ENCODE measurements around the gene CHST8. TPM values are rescaled to one million over a fixed set of nuclear protein-coding genes. Genes with fewer than 3 reads are reported as not detected.

CHST8 gene
- total and polyA plus RNA-seq, 4 donors = 0.36 to 1.4 (median 0.96) TPM; not detected in 1

DNA sequence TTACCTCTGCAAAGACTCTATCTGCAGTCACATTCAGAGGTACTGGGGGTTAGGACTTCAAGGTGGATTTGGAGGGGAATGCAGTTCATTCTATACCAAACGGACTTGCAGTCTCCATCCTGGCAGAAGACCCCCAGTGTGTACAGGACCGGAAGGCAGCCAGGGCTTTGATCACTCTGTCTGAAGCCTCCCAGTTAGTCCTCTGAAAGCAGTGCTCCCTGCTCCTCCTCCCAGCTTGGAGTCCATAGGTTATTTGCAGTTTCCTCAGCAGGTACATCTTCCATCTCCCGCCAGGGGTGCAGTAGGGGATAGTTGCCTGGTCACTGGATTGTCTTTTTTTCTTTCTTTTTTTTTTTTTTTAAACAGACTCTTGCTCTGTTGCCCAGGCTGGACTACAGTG lies 96.1 kb downstream of the CHST8 start:
- H3K36me3 ChIP-seq (ENCODE audit: control insufficient read depth in 1 of 2, insufficient read depth in 2 of 2, low read length in 1 of 2) = no peaks in the 10 kb centered on the region
- H3K9me3 ChIP-seq (ENCODE audit: control insufficient read depth, low read length) = peaks cover 7% of the 10 kb centered on the region
- no peak for DNase-seq
- WGBS, 2 donors = 83 to 85% methylated on average over 3 of the region's 3 CpGs
- H3K4me3 ChIP-seq (ENCODE audit: low read length in 2 of 2) = no peak overlapping the region
- H3K27ac ChIP-seq (ENCODE audit: low read depth in 1 of 2, low read length in 2 of 2) = no peak overlapping the region
- no peaks in the 10 kb centered on the region for H3K4me1 ChIP-seq (ENCODE audit: control insufficient read depth in 1 of 2, insufficient read depth in 2 of 2, low read length in 2 of 2)
- no peak for ATAC-seq (ENCODE audit: low FRiP score)
- intact Hi-C loops (cut with DNase I) = no loop called here
- no peaks in the 10 kb centered on the region for H3K27me3 ChIP-seq (ENCODE audit: control insufficient read depth in 1 of 2, insufficient read depth in 2 of 2, low read length in 1 of 2)

DNA sequence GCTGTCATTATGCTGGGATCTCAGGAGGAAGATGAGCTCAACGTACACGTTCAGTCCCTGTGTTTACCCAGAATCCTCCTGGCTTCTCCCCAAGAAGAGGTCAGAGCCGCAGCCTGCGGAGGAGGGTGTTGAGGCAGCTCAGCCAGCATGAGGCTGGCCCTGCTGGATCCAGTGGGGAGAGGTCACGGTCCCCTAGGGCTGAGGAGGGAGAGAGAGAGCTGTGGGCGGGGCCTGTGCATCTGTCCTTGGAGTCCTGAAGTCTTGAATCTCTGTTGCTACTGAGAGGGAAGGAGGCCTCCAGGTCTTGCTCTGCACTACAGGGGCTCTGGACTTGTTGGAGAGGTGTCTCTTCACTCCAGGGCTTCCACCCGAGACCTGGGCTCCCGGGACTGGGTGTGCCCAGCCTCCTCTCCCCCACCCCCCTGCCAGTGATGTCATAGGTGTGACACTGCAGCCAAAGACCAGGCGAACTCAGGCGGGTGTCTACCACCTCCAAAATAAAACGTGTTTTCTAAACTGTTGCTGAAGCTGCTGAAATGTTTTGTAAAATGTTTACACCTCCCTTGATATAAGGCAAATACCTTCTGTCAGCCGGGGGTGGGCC lies 97.0 kb downstream of the CHST8 start:
- H3K27me3 ChIP-seq (ENCODE audit: control insufficient read depth in 1 of 2, insufficient read depth in 2 of 2, low read length in 1 of 2) = no peaks in the 10 kb centered on the region
- intact Hi-C loops (cut with DNase I) = no loop called here
- H3K4me1 ChIP-seq (ENCODE audit: control insufficient read depth in 1 of 2, insufficient read depth in 2 of 2, low read length in 2 of 2) = no peaks in the 10 kb centered on the region
- no peak overlapping the region for H3K4me3 ChIP-seq (ENCODE audit: low read length in 2 of 2)
- WGBS, 2 donors = 36 to 47% methylated on average over 11 to 12 of the region's 12 CpGs
- no peak for DNase-seq
- no peak overlapping the region for H3K27ac ChIP-seq (ENCODE audit: low read depth in 1 of 2, low read length in 2 of 2)
- ATAC-seq (ENCODE audit: low FRiP score) = no peak
- no peaks in the 10 kb centered on the region for H3K36me3 ChIP-seq (ENCODE audit: control insufficient read depth in 1 of 2, insufficient read depth in 2 of 2, low read length in 1 of 2)
- H3K9me3 ChIP-seq (ENCODE audit: control insufficient read depth, low read length) = peaks cover 6% of the 10 kb centered on the region

DNA sequence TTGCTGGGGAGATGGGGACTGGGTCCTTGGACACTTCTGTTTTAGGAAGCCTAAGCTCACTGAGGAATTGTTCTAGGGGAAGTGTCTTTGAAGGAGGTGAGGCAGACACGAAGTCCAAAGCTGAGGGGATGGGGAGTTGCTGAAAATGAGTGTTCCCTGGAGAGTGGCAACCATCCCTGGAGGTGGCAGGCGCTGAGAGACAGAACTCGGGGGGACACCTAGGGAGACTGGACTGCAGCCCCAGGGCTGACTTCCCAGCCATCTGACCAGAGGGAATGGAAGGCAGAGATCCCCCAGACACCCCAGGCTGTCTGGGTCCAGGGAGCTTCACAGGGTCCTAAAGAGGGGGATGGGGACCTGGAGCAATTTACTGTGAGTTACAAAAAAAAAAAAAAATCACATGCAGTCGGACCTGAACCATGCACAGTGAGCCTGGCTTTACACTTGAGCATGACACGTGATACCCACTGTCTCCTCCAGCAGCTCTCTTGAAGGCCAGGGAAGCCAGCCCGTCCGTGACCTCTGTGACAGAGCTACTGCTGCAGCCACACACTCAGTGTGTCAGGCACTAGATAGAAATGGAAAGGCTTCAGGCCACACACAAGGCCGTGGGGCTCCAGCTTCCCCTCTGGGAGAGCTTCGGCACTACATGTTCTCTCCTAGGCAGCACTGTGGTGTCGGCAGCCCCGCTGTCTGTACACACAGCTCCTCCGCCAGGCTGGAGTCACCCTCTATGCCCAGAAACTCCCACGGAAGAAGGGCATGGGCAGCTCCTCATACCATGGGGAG lies 97.8 kb downstream of the CHST8 start:
- Histone ChIP-seq H3K4me3 (ENCODE audit: low read length in 2 of 2) (no peak overlapping the region), H3K27me3 (ENCODE audit: control insufficient read depth in 1 of 2, insufficient read depth in 2 of 2, low read length in 1 of 2) (no peaks in the 10 kb centered on the region), H3K9me3 (ENCODE audit: control insufficient read depth, low read length) (peaks cover 5% of the 10 kb centered on the region), H3K27ac (ENCODE audit: low read depth in 1 of 2, low read length in 2 of 2) (no peak overlapping the region), H3K36me3 (ENCODE audit: control insufficient read depth in 1 of 2, insufficient read depth in 2 of 2, low read length in 1 of 2) (no peaks in the 10 kb centered on the region), H3K4me1 (ENCODE audit: control insufficient read depth in 1 of 2, insufficient read depth in 2 of 2, low read length in 2 of 2) (no peaks in the 10 kb centered on the region)
- 52% methylated on average over 13 of the region's 13 CpGs for WGBS, 2 donors
- ATAC-seq (ENCODE audit: low FRiP score) (no peak), DNase-seq (no peak)
- intact Hi-C loops (cut with DNase I) = no loop called here

DNA sequence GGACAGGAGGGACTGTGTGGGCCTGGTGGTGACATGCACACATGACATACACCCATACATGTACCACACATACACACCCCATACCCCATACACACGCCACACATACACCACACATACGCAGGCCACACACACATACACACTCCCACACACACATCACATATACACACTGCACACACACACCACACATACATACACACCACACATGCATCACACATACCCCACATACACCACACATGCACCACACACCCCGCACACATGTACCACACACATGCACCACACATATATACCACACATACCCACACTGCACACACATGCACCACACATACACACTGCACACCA lies 98.4 kb downstream of the CHST8 start:
- no peak for ATAC-seq (ENCODE audit: low FRiP score)
- Histone ChIP-seq H3K27me3 (ENCODE audit: control insufficient read depth in 1 of 2, insufficient read depth in 2 of 2, low read length in 1 of 2) (no peaks in the 10 kb centered on the region), H3K36me3 (ENCODE audit: control insufficient read depth in 1 of 2, insufficient read depth in 2 of 2, low read length in 1 of 2) (no peaks in the 10 kb centered on the region), H3K27ac (ENCODE audit: low read depth in 1 of 2, low read length in 2 of 2) (no peak overlapping the region), H3K4me1 (ENCODE audit: control insufficient read depth in 1 of 2, insufficient read depth in 2 of 2, low read length in 2 of 2) (no peaks in the 10 kb centered on the region), H3K4me3 (ENCODE audit: low read length in 2 of 2) (no peak overlapping the region), H3K9me3 (ENCODE audit: control insufficient read depth, low read length) (peaks cover 3% of the 10 kb centered on the region)
- intact Hi-C loops (cut with DNase I) = no loop called here
- WGBS, 2 donors = 84 to 85% methylated on average over 3 of the region's 3 CpGs
- no peak for DNase-seq

DNA sequence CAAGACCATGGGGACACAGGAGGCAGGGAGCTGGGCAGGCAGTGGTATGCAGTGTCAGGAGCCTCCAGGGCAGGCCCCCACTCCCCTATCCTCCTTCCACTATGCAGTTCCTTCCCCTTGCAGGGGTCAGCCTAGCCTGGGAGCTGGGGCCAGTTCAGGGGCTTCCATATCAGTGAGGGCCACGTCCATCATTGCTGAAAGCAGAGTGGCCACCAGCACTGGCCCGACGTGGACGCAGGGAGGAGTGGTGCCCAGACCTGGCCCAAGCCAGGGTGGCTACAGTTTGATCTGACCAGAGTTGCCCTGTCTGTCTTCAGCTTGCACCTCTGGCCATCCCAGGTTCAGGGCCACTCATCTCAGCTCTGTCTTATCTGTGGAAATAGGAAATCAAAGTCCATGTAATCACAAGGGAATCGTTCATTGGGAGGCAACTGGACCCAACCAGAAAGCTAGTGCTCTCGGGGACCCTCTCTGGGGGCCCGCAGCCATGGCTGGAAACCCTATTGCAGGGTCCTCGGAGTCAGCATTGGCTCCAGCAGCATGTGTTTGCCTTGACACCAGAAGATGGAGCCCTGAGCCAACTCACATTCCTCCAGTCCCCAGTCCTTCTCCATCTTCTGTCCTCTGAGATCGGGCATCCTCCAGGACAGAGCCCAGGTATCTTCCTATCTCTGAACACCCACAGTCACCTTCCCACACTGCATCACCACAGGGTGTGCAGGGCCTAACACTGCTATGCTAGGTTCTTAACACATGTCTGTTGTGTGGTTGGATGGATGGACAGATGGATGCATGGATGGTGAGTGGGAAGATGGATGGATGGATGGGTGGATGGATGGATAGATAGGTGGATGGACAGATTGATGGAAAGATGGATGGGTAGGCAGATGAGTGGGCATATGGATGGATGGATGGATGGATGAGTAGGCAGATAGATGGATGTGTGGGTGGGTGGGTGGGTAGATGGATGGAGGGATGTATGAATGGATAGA lies 99.2 kb downstream of the CHST8 start:
- Histone ChIP-seq H3K4me3 (ENCODE audit: low read length in 2 of 2) (no peak overlapping the region), H3K9me3 (ENCODE audit: control insufficient read depth, low read length) (peaks cover 3% of the 10 kb centered on the region), H3K27me3 (ENCODE audit: control insufficient read depth in 1 of 2, insufficient read depth in 2 of 2, low read length in 1 of 2) (no peaks in the 10 kb centered on the region), H3K4me1 (ENCODE audit: control insufficient read depth in 1 of 2, insufficient read depth in 2 of 2, low read length in 2 of 2) (no peaks in the 10 kb centered on the region), H3K36me3 (ENCODE audit: control insufficient read depth in 1 of 2, insufficient read depth in 2 of 2, low read length in 1 of 2) (no peaks in the 10 kb centered on the region), H3K27ac (ENCODE audit: low read depth in 1 of 2, low read length in 2 of 2) (no peak overlapping the region)
- DNase-seq (no peak), ATAC-seq (ENCODE audit: low FRiP score) (no peak)
- intact Hi-C loops (cut with DNase I) = no loop called here
- 74 to 84% methylated on average over 9 of the region's 9 CpGs for whole genome bisulfite sequencing, 2 donors

DNA sequence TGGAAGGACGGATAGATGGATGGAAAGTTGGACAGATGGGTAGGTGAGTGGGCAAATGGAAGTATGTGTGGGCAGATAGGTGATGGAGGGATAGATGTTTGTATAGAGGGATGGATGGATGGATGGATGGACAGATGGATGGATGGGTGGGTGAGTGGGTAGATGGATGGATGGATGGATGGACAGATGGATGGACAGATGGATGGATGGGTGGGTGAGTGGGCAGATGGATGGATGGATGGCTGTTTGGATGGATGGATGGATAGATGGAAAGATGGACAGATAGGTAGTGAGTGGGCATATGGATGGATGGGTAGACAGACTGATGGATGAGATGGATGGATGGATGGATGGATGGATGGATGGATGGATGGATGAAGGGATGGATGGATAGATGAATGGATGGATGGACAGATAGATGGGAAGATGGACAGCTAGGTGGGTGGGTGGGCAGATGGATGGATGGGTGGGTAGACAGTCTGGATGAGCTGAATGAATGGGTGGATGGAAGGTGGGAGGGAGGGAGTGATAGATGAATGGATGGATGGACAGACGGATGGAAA lies 100.1 kb downstream of the CHST8 start:
- H3K9me3 ChIP-seq (ENCODE audit: control insufficient read depth, low read length) = no peaks in the 10 kb centered on the region
- H3K27me3 ChIP-seq (ENCODE audit: control insufficient read depth in 1 of 2, insufficient read depth in 2 of 2, low read length in 1 of 2) = no peaks in the 10 kb centered on the region
- no peak overlapping the region for H3K27ac ChIP-seq (ENCODE audit: low read depth in 1 of 2, low read length in 2 of 2)
- intact Hi-C loops (cut with DNase I) = no loop called here
- no peak for ATAC-seq (ENCODE audit: low FRiP score)
- H3K36me3 ChIP-seq (ENCODE audit: control insufficient read depth in 1 of 2, insufficient read depth in 2 of 2, low read length in 1 of 2) = no peaks in the 10 kb centered on the region
- no peak for DNase-seq
- no peak overlapping the region for H3K4me3 ChIP-seq (ENCODE audit: low read length in 2 of 2)
- H3K4me1 ChIP-seq (ENCODE audit: control insufficient read depth in 1 of 2, insufficient read depth in 2 of 2, low read length in 2 of 2) = no peaks in the 10 kb centered on the region
- 70 to 77% methylated on average over 2 of the region's 2 CpGs for WGBS, 2 donors

DNA sequence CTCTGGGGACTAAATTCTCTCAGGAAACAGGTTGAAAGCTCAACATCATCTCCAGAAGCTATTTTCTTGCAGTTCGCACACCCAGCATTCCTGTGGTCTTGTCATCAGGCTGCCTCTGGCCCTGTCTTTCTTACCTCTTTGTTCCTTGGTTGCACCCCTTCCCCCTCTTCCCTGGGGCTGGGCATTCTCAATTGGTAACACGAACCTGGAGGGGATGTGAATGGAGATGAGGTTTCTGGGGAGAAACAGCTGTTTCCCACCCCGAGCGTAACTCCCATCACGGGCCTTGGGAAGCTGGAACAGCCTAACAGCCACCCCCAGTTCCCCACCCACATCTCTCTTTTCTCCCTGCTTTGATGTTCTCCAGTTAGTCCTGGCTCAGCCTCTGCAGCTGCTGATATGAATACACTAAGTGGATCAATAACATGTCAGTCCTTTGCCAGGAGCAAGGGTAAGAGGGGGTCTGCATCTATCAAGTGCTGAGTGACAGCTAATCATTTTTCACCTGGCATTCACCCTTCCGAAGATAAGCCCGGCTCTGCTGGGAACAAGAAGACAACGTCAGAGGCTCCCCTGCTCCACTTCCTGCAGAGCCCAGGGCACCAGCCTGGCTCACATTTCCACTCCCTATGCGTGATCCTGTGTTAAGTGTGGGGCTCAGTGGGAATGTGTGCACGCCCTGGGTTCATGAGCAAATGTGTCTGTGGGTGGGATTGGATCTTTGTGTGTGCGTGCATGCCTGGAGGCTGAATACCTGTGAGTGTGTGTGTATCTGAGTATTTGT lies 100.9 kb downstream of the CHST8 start:
- DNase-seq (peak in 1 of 2 donors; percentile 37), ATAC-seq (ENCODE audit: low FRiP score) (no peak)
- Histone ChIP-seq H3K4me3 (ENCODE audit: low read length in 2 of 2) (no peak overlapping the region), H3K36me3 (ENCODE audit: control insufficient read depth in 1 of 2, insufficient read depth in 2 of 2, low read length in 1 of 2) (no peaks in the 10 kb centered on the region), H3K9me3 (ENCODE audit: control insufficient read depth, low read length) (no peaks in the 10 kb centered on the region), H3K4me1 (ENCODE audit: control insufficient read depth in 1 of 2, insufficient read depth in 2 of 2, low read length in 2 of 2) (no peaks in the 10 kb centered on the region), H3K27me3 (ENCODE audit: control insufficient read depth in 1 of 2, insufficient read depth in 2 of 2, low read length in 1 of 2) (no peaks in the 10 kb centered on the region), H3K27ac (ENCODE audit: low read depth in 1 of 2, low read length in 2 of 2) (no peak overlapping the region)
- intact Hi-C loops (cut with DNase I) = no loop called here
- WGBS, 2 donors = 43% methylated on average over 11 of the region's 11 CpGs

DNA sequence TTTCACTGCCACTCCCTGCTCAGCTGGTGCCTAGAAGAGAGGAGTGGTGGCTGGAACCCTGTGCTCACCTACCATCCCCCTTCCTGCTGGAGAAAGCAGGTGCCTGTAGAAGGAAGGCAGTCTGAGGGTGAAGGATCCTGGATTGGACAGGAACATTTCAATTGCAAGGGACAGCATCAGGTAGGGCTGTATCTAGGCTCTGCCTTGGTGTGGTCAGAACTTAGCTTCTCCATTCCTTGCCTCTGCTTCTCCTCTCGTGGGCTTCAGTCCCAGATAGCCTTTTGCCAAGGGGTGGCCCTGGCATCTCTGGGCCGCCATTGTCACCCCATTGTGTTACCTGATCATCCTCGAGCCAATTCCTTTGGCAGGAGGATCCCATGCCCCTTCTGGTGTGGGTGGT lies 101.8 kb downstream of the CHST8 start:
- Histone ChIP-seq H3K4me1 (ENCODE audit: control insufficient read depth in 1 of 2, insufficient read depth in 2 of 2, low read length in 2 of 2) (no peaks in the 10 kb centered on the region), H3K9me3 (ENCODE audit: control insufficient read depth, low read length) (no peaks in the 10 kb centered on the region), H3K27me3 (ENCODE audit: control insufficient read depth in 1 of 2, insufficient read depth in 2 of 2, low read length in 1 of 2) (no peaks in the 10 kb centered on the region), H3K36me3 (ENCODE audit: control insufficient read depth in 1 of 2, insufficient read depth in 2 of 2, low read length in 1 of 2) (no peaks in the 10 kb centered on the region), H3K27ac (ENCODE audit: low read depth in 1 of 2, low read length in 2 of 2) (no peak overlapping the region), H3K4me3 (ENCODE audit: low read length in 2 of 2) (no peak overlapping the region)
- DNase-seq (peak in 1 of 2 donors; percentile 39), ATAC-seq (ENCODE audit: low FRiP score) (no peak)
- intact Hi-C loops (cut with DNase I) = no loop called here
- WGBS, 2 donors = 64 to 72% methylated on average over 3 of the region's 3 CpGs
